Measurements from ENCODE around the gene B4GALT4. TPM values are rescaled to one million over a fixed set of nuclear protein-coding genes. Genes with fewer than 3 reads are reported as not detected.
A peak's percentile ranks its signal among the peaks of the same experiment; 100 is the strongest.

B4GALT4 gene
- total and polyA plus RNA-seq, 2 of the 4 experiments (the other 2 are of a cell fraction) = 27.0 to 30.3 TPM

GRCh38 chr3:119236756-119237155 is 3.9 kb downstream of the B4GALT4 start:
- TF ChIP-seq RAD21 (IDR thresholded peaks at IDR 0.05; ENCODE audit: low read length) (no peak), USF2 (IDR thresholded peaks at IDR 0.05; ENCODE audit: low read depth, low read length) (no peak), SMC3 (IDR thresholded peaks at IDR 0.05; ENCODE audit: low read depth, low read length) (no peak), MAFK (IDR thresholded peaks at IDR 0.05; ENCODE audit: low read depth, low read length) (no peak), NFE2L2 (IDR thresholded peaks at IDR 0.05; ENCODE audit: low read depth, low read length) (no peak), RCOR1 (IDR thresholded peaks at IDR 0.05; ENCODE audit: insufficient replicate concordance, low read length) (no peak), CEBPB (IDR thresholded peaks at IDR 0.05; ENCODE audit: low read depth, low read length) (no peak), MXI1 (IDR thresholded peaks at IDR 0.05; ENCODE audit: borderline replicate concordance, low read depth, low read length) (no peak), ELK1 (IDR thresholded peaks at IDR 0.05; ENCODE audit: borderline replicate concordance, low read depth, low read length) (no peak), RFX5 (IDR thresholded peaks at IDR 0.05; ENCODE audit: low read depth, low read length) (no peak), CTCF (conservative IDR thresholded peaks at IDR 0.05; ENCODE audit: low read depth, low read length) (no peak), MAZ (IDR thresholded peaks at IDR 0.05; ENCODE audit: borderline replicate concordance, low read depth, low read length) (no peak), FOS (IDR thresholded peaks at IDR 0.05; ENCODE audit: low read depth, low read length) (no peak), CHD1 (IDR thresholded peaks at IDR 0.05; ENCODE audit: low read depth, low read length) (no peak), POLR2A (IDR thresholded peaks at IDR 0.05; ENCODE audit: low read depth, low read length) (no peak), BHLHE40 (IDR thresholded peaks at IDR 0.05; ENCODE audit: low read depth, low read length) (no peak)
- Histone ChIP-seq H2BK20ac (ENCODE audit: low read depth, low read length) (no peak overlapping the region), H2AK5ac (ENCODE audit: low read depth, low read length) (0 out of 2 replicates have a peak overlapping the region, but pooled peaks have one; percentile 56), H3K4me1 (ENCODE audit: control insufficient read depth, insufficient read depth, low read length) (peaks cover 5% of the 10 kb centered on the region; the same call in 1 of the 2 replicates), H2AFZ (replicated peaks; ENCODE audit: low read length, poor library complexity) (no peak overlapping the region), H2BK5ac (ENCODE audit: low read depth, low read length, poor library complexity, severe bottlenecking) (peak overlapping the region; percentile 18), H3K9ac (ENCODE audit: low read depth, low read length) (no peak overlapping the region), H3K27me3 (ENCODE audit: control insufficient read depth, insufficient read depth, low read length) (no peaks in the 10 kb centered on the region), H3K9me3 (ENCODE audit: control insufficient read depth, insufficient read depth, low read length) (no peaks in the 10 kb centered on the region), H2BK120ac (ENCODE audit: low read depth, low read length) (no peak overlapping the region), H3K4me2 (ENCODE audit: low read depth, low read length) (peak overlapping the region; percentile 3; the same call in 1 of the 2 replicates), H3K18ac (ENCODE audit: low read depth, low read length) (peak overlapping the region; percentile 36), H3K14ac (replicated peaks; ENCODE audit: low read depth, low read length) (no peak overlapping the region), H4K20me1 (ENCODE audit: insufficient read depth, low read length) (peaks cover 6% of the 10 kb centered on the region; the same call in 1 of the 2 replicates), H3K23ac (ENCODE audit: low read depth, low read length) (no peak overlapping the region), H3K4ac (ENCODE audit: low read depth, low read length) (peak overlapping the region; percentile 29; the same call in 1 of the 2 replicates), H4K91ac (ENCODE audit: insufficient read depth, low read depth, low read length) (peak overlapping the region; percentile 53; the same call in 1 of the 2 replicates), H3K56ac (ENCODE audit: extremely low read depth, insufficient read depth, low read length) (no peak overlapping the region), H3K36me3 (ENCODE audit: control insufficient read depth, insufficient read depth, low read length) (peaks cover 17% of the 10 kb centered on the region), H4K5ac (ENCODE audit: low read depth, low read length) (peak overlapping the region; percentile 62; the same call in 1 of the 2 replicates), H3K4me3 (ENCODE audit: insufficient read depth, low read depth, low read length) (no peak overlapping the region), H3K9me1 (ENCODE audit: insufficient read depth, low read length) (peaks cover 8% of the 10 kb centered on the region), H4K8ac (ENCODE audit: low read depth in 2 of 2, low read length in 2 of 2) (no peak overlapping the region), H2AK9ac (replicated peaks; ENCODE audit: low read depth, low read length, poor library complexity) (no peak overlapping the region), H3K27ac (ENCODE audit: insufficient read depth, low read length) (no peak overlapping the region), H3K79me1 (ENCODE audit: low read depth in 1 of 2, low read length in 2 of 2) (peaks cover 16 to 40% of the 10 kb centered on the region in 2 experiments), H2BK15ac (ENCODE audit: low read depth, low read length) (no peak overlapping the region)
- POLR2A ChIA-PET (ENCODE audit: unreplicated experiment) = no interaction called here
- ATAC-seq (ENCODE audit: low read depth) (no peak), DNase-seq (no peak)
- dilution Hi-C loops (cut with HindIII; ENCODE audit: low sequenced_read_pairs, unreplicated experiment) = no loop called here
- CTCF ChIA-PET = interaction anchor here (0.8 to 0.9 kb wide), 2 partner anchors 10 to 13 kb away, joined by 3 to 4 read pairs; no protein-coding TSS in a partner anchor
- intact Hi-C loops (cut with micrococcal nuclease) = no loop called here
- 100% methylated on average over 1 of the region's 7 CpGs; no CpG with 5 or more reads in 1 of the 2 experiments for WGBS, 2 experiments (ENCODE audit: extremely low coverage in 2 of 2, insufficient read length in 1 of 2)
- no TSS peak for BruUV-seq (replicated peaks)
- in situ Hi-C loops (cut with MboI; ENCODE audit: low sequenced_read_pairs) = no loop called here
